Activated CD4-positive, alpha-beta memory T cell treated with anti-CD3 and anti-CD28 coated beads, Interleukin-2, amount 10 ng/mL, durations not matched to agents 7 days and 5 days (primary cell): Measurements from ENCODE around the gene COL18A1. TPM values are rescaled to one million over a fixed set of nuclear protein-coding genes. Genes with fewer than 3 reads are reported as not detected.
A peak's percentile ranks its signal among the peaks of the same experiment; 100 is the strongest.

ENCODE experiments used
- CTCF ChIA-PET: fragments of 350-600 bp; sonication (Branson Sonifier 250); formaldehyde crosslinking; loops from one replicate; lab custom pipeline; 2021; ENCODE audit warnings: antibody characterized with exemption, inconsistent platforms; lab: Charles Lee
- POLR2A ChIA-PET: fragments of 350-600 bp; sonication (Branson Sonifier 250); formaldehyde crosslinking; loops from one replicate; lab custom pipeline; 2021; ENCODE audit warnings: antibody characterized with exemption; lab: Charles Lee
- DNase-seq: peaks from one replicate; pipeline ENCODE4 v3.0.0-alpha.2; 2020
- H3K27ac Mint-ChIP-seq: one replicate; pipeline ENCODE4 v1.8.0; 2021; ENCODE audit warnings: mild to moderate bottlenecking, mixed read lengths
- H3K27me3 Mint-ChIP-seq: one replicate; pipeline ENCODE4 v1.8.0; 2021; ENCODE audit warnings: mixed read lengths
- H3K36me3 Mint-ChIP-seq: one replicate; pipeline ENCODE4 v1.8.0; 2021; ENCODE audit warnings: low read depth, mixed read lengths
- H3K4me1 Mint-ChIP-seq: one replicate; pipeline ENCODE4 v1.8.0; 2021; ENCODE audit warnings: mixed read lengths
- H3K4me3 Mint-ChIP-seq: one replicate; pipeline ENCODE4 v1.8.0; 2021; ENCODE audit warnings: mild to moderate bottlenecking, mixed read lengths
- H3K9me3 Mint-ChIP-seq: one replicate; pipeline ENCODE4 v1.8.0; 2021; ENCODE audit warnings: mixed read lengths
- total RNA-seq, 2 experiments: library from RNA; stranded (reverse); gene quantifications; one replicate each; pipeline ENCODE4 v1.2.3, GENCODE V29; 2021

Gene COL18A1
- total RNA-seq, 2 experiments from 2014 or later, result 2.2 to 3.9 TPM

- CTCF ChIA-PET, result no interaction called here
- peak; percentile 82 for DNase-seq
- Mint-ChIP-seq H3K27me3 (no peaks in the 10 kb centered on the region), H3K4me3 (peak overlapping the region; percentile 65), H3K9me3 (no peaks in the 10 kb centered on the region), H3K36me3 (peaks cover under 1% of the 10 kb centered on the region), H3K4me1 (peaks cover 20% of the 10 kb centered on the region), H3K27ac (peak overlapping the region; percentile 65)
- POLR2A ChIA-PET, result interaction anchor here (0.8 to 2.8 kb wide), 2 partner anchors 10 to 54 kb away, joined by 3 to 13 read pairs; no protein-coding TSS in a partner anchor
Observed at GRCh38 chr21:45541221-45542039, 136.5 kb downstream of the COL18A1 start.

- peak; percentile 80 for DNase-seq
- ChIA-PET CTCF (no interaction called here), POLR2A (no interaction called here)
- H3K4me1 Mint-ChIP-seq, result peaks cover 20% of the 10 kb centered on the region
- no peaks in the 10 kb centered on the region for H3K27me3 Mint-ChIP-seq
- H3K27ac Mint-ChIP-seq, result peak within 1 kb of the TSS; percentile 65
- H3K36me3 Mint-ChIP-seq, result no peaks in the 10 kb centered on the region
- H3K9me3 Mint-ChIP-seq, result no peaks in the 10 kb centered on the region
- peak within 1 kb of the TSS; percentile 65 for H3K4me3 Mint-ChIP-seq
Observed at GRCh38 chr21:45542242-45542666, 137.3 kb downstream of the COL18A1 start, which contains the start of gene SLC19A1. TSS of gene SLC19A1 (minus strand) at chr21:45542440. CDS start at chr21:45537959, 4,481 bp downstream.

- DNase-seq, result peak; percentile 16
- no peaks in the 10 kb centered on the region for H3K36me3 Mint-ChIP-seq
- CTCF ChIA-PET, result no interaction called here
- H3K4me3 Mint-ChIP-seq, result peak overlapping the region; percentile 46
- no peaks in the 10 kb centered on the region for H3K27me3 Mint-ChIP-seq
- POLR2A ChIA-PET, result interaction anchor here (0.7 to 1.5 kb wide), 2 partner anchors 9 to 49 kb away, joined by 4 read pairs; no protein-coding TSS in a partner anchor
- peaks cover 20% of the 10 kb centered on the region for H3K4me1 Mint-ChIP-seq
- no peak overlapping the region for H3K27ac Mint-ChIP-seq
- H3K9me3 Mint-ChIP-seq, result no peaks in the 10 kb centered on the region
Observed at GRCh38 chr21:45542667-45543370, 137.9 kb downstream of the COL18A1 start.

GRCh38 chr21:45543371-45543709 lies 138.4 kb downstream of the COL18A1 start:
- POLR2A ChIA-PET, result interaction anchor here (0.7 to 1.5 kb wide), 2 partner anchors 8 to 49 kb away, joined by 4 read pairs; no protein-coding TSS in a partner anchor
- no peaks in the 10 kb centered on the region for H3K36me3 Mint-ChIP-seq

DNA sequence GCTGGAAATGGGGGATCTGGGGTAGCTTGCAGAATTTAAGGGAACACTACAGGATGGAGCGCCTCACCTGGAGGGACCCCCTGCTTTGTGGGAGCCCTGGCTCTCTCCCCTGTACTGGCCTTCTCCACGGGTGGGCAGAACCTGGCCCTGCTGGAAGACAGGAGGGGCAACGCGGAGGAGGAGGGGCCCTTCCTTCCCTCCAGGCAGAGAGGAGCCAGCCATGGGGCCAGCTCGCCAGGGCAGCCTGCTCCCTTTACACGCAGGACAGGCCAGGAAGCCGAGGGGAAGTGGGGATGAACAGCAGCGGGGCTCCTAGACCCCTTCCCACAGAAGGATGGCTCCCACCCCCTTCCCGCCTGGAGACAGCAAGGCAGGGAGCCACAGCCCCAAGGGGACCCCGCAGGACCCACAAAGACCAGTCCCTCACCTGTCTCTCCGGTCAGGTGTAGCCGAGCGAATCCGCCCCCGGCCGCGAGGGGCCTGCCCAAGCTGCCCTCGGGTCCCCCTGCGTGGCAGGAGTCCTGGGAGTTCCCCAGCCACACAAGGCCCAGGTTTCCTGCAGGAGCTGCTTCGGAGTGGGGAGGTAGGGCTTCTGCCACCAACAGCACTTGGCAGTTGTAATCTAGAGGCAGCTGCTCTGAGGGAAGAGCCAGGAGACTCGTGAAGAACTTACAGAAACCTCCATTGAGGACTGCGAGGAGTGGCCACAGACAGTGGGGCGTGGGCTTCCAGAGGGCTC lies 138.9 kb downstream of the COL18A1 start:
- H3K4me1 Mint-ChIP-seq, result peaks cover 22% of the 10 kb centered on the region
- H3K27me3 Mint-ChIP-seq, result no peaks in the 10 kb centered on the region
- H3K36me3 Mint-ChIP-seq, result no peaks in the 10 kb centered on the region
- ChIA-PET CTCF (interaction anchor here (0.9 to 1.1 kb wide), 2 partner anchors 11 to 12 kb away, joined by 3 read pairs; no protein-coding TSS in a partner anchor), POLR2A (interaction anchor here (1.5 kb wide), 1 partner anchor 48 kb away, joined by 4 read pairs; no protein-coding TSS in a partner anchor)
- no peaks in the 10 kb centered on the region for H3K9me3 Mint-ChIP-seq
- no peak for DNase-seq
- H3K27ac Mint-ChIP-seq, result peak overlapping the region; percentile 40
- peak overlapping the region; percentile 51 for H3K4me3 Mint-ChIP-seq

More at GRCh38 chr21:45543371-45543709, 138.4 kb downstream of the COL18A1 start:
- CTCF ChIA-PET, result interaction anchor here (0.9 to 1.1 kb wide), 2 partner anchors 11 to 13 kb away, joined by 3 read pairs; no protein-coding TSS in a partner anchor
- DNase-seq, result peak; percentile 15
- H3K4me1 Mint-ChIP-seq, result peaks cover 20% of the 10 kb centered on the region
- H3K4me3 Mint-ChIP-seq, result peak overlapping the region; percentile 51
- H3K9me3 Mint-ChIP-seq, result no peaks in the 10 kb centered on the region
- H3K27me3 Mint-ChIP-seq, result no peaks in the 10 kb centered on the region
- H3K27ac Mint-ChIP-seq, result peak overlapping the region; percentile 40

- no peak overlapping the region for H3K27ac Mint-ChIP-seq
- ChIA-PET CTCF (interaction anchor here (1.1 kb wide), 1 partner anchor 10 kb away, joined by 3 read pairs; no protein-coding TSS in a partner anchor), POLR2A (no interaction called here)
- no peak for DNase-seq
- no peaks in the 10 kb centered on the region for H3K27me3 Mint-ChIP-seq
- no peak overlapping the region for H3K4me3 Mint-ChIP-seq
- no peaks in the 10 kb centered on the region for H3K36me3 Mint-ChIP-seq
- H3K4me1 Mint-ChIP-seq, result peaks cover 26% of the 10 kb centered on the region
- H3K9me3 Mint-ChIP-seq, result no peaks in the 10 kb centered on the region
Observed at GRCh38 chr21:45544449-45545235, 139.7 kb downstream of the COL18A1 start.

GRCh38 chr21:45545236-45545570 lies 140.2 kb downstream of the COL18A1 start:
- CTCF ChIA-PET, result no interaction called here
- H3K9me3 Mint-ChIP-seq, result no peaks in the 10 kb centered on the region

DNA sequence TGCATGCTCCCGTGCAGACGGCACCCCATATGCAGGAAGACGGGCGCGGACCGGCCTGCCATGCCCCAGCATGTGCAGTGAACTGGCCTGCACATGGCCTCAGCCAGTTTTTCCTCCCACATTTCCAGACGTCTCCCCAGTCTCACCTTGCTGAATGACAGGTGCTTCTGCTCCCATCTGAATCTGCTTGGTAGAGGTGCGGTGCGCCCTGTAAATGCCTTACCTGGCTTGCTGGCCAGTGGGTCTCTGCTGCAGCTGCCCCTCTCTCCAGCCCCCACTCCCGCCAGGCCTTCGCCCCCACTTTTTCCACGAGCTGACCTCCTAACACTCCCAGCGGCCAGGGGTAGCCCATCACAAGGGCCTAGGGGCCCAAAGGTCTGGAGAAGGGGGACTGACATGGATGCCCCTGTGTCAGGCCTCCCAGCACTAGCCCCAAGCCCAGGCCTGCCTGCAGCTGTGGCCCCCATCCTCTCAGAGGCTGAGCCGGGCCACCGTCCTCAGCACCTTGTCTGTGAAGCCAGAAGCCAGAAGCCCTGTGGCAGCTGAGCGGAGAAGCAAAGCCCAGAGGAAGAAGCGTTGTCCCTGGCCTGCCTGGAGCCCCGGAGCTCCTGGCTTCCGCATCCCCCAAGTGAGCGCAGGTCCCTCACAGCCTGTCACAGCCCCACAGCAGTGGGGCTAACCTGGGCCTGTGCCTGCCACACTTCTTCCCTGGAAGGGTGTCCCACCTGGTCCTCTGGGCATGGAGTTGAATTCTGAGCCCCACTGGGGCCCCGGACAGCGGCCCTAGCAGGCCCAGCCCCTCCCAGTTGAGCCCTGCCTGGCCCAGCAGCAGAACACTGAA lies 140.9 kb downstream of the COL18A1 start:
- H3K9me3 Mint-ChIP-seq, result no peaks in the 10 kb centered on the region
- H3K4me3 Mint-ChIP-seq, result no peak overlapping the region
- no peaks in the 10 kb centered on the region for H3K27me3 Mint-ChIP-seq
- no peak overlapping the region for H3K27ac Mint-ChIP-seq
- DNase-seq, result no peak
- ChIA-PET CTCF (no interaction called here), POLR2A (no interaction called here)
- H3K4me1 Mint-ChIP-seq, result peaks cover 27% of the 10 kb centered on the region
- no peaks in the 10 kb centered on the region for H3K36me3 Mint-ChIP-seq

More at GRCh38 chr21:45545236-45545570, 140.2 kb downstream of the COL18A1 start:
- POLR2A ChIA-PET, result no interaction called here
- H3K27ac Mint-ChIP-seq, result no peak overlapping the region
- H3K27me3 Mint-ChIP-seq, result no peaks in the 10 kb centered on the region
- no peak overlapping the region for H3K4me3 Mint-ChIP-seq
- H3K4me1 Mint-ChIP-seq, result peaks cover 26% of the 10 kb centered on the region
- no peaks in the 10 kb centered on the region for H3K36me3 Mint-ChIP-seq
- DNase-seq, result no peak

DNA sequence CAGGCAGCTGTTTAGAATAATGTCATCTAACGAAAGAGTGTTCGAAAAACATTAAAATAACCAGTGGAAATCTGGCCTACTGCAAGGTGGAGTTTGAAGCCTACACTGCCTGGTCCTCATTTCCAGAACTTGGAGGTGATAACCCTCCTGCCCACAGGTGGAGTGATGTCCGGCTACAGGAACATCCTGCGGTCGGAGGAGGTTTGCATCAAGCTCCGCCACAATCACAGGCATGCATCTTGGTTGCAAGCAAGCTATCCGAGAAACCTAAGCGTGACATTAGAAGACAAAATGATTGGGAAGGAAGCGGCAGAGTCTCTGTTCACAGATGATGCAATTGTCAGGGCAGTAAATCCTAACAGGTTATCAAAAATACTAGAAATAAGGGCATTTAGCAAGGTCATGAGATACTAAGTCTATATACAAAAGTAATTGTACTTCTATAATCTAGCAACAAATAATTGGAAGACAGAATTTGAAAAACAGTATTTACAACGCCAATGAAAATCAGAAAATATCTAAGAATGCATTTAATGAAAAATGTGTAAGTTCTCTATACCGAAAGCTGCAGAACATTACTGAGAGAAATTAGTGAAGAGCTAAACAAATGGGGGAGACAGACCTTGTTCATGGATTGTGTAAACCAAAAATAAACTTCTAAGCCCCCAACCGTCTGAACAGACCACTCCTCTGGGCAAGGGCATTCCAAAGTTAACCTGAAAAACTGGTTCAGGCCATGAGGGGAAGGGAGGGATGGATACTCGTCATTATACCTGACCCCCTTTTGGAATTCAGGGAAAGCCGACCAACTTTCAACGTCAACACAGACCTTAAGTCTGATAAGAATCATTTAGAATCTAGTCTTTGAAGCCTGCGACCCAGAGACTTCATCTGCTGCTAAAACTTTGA lies 141.9 kb downstream of the COL18A1 start:
- no peaks in the 10 kb centered on the region for H3K9me3 Mint-ChIP-seq
- H3K4me1 Mint-ChIP-seq, result peaks cover 29% of the 10 kb centered on the region
- DNase-seq, result no peak
- no peak overlapping the region for H3K4me3 Mint-ChIP-seq
- no peak overlapping the region for H3K27ac Mint-ChIP-seq
- ChIA-PET POLR2A (no interaction called here), CTCF (no interaction called here)
- no peaks in the 10 kb centered on the region for H3K36me3 Mint-ChIP-seq
- no peaks in the 10 kb centered on the region for H3K27me3 Mint-ChIP-seq

DNA sequence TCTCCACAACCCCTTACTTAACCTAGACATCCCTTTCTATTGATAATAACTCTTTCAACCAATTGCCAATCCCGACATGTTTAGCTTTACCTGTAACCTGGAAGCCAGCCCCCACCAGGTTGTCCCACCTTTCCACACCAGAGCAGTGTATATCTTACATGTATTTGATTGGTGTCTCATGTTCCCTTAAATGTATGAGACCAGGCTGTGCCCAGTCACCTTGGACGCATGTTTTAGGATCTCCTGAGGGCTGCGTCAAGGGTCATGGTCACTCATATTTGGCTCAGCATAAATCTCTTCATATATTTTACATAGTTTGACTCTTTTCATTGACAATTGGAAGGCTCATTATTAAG lies 142.6 kb downstream of the COL18A1 start:
- Mint-ChIP-seq H3K36me3 (no peaks in the 10 kb centered on the region), H3K9me3 (no peaks in the 10 kb centered on the region), H3K4me1 (peaks cover 33% of the 10 kb centered on the region), H3K4me3 (no peak overlapping the region), H3K27me3 (no peaks in the 10 kb centered on the region), H3K27ac (no peak overlapping the region)
- ChIA-PET POLR2A (interaction anchor here (0.6 to 1.1 kb wide), 2 partner anchors 13 to 15 kb away, joined by 3 read pairs; no protein-coding TSS in a partner anchor), CTCF (no interaction called here)
- no peak for DNase-seq
